Right kidney (tissue), 1 donor: Measurements from ENCODE around the gene HOXA3.

Source experiments
- DNase-seq: peaks from one replicate; pipeline ENCODE4 v3.0.0-alpha.2; 2016

Gene HOXA3

DNA sequence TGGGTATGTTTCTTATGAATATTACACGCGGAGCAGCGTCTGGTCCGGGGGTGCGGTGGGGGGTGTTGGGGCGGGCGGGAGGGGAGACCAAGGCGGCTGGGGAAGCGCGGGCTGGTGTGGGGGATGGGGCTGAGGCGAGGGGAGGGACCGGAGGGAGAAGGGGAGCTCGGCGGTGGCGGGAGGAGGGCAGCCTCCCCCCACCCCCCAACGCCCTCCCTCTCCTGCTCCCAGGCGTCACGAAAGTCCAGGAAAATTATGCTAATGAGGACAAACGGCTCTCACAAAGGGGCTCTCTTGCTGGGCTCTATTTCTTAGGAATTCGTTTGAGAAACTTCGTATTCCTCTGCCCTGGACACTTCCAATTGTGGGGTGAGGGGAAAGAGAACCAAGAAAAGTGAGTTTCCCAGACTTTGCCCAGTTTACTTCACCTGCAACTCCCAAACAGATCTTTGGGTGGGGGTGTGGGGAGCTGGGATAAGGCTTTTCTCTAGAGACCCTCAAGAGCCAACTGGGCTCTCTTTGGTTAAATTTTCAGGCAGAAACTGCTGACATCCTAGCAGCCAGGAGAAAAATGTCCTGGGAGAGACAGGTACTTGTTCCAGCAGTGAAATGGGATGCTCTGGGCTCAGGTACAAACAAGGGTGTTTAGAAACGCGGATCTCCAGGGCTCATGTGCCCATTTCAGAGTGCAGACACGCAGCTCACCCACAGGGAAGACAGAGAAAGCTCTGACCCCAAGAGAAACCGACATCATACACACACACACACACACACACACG, 38.2 kb downstream of the HOXA3 start:
- DNase-seq, result peak; percentile 59

DNA sequence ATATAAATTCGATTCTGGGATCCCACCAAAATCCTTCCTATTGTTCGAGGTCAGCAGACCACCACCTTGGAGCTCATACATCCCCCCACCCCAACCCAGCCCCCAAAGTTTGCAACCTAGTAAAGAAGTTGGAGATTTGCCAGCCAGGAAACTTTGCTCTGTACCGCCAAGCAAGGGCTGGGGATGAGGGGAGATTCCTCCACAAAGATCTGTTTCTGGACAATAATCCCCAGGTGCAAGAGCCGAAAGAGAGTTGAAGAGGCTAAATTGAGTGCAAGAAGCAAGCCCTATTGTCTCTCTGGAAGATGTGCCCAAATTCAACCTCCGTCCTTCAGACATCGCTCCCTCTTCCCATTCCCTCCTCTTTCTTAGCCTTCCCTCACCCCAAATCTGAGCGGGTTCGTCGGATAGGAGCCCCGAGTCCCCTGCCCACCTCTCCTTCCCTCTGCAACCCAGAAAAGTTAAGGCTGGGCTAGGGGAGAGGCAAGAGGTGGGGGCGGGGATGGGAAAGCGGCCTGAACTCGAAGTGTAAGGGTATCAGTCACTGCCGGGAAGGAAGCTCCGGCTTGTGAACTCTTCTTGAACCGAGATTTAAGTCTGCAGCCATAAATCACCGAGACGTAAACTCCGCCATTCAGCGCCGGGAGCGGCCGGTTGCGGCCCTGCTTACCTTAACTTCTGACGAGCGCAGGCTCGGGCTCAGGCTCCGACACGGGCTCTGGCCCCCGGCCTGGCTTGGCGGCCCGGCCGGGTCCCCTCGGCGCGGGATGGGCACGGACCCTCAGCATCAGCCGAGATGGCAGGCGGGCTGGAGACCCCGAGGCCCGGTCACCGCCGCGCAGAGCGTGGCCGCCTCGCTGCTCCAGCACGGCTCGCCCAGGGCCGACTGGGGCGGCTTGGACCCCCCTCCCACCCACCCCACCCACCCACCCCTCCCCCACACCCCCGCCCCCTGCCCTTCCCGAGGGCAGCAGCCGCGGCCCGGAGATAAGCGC, 39.1 kb downstream of the HOXA3 start:
- peak; percentile 93 for DNase-seq

DNA sequence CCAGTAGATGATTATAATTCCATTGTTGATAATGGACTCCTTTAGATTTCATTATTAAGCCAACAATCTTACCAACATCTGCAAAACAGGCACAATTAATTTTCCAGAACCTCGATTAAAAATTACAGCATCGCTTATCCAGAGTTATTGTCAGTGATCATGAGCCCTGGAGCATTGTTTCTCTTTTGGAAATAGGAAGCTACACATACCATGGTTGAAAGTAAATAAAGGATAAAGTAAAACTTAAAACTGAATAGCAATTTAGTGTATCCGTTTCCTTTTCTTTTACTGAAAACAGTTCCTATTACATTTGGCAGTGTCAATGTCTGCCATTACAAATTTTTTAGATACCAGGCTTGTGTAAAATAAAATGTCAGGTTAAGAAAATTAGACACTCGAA, 40.0 kb downstream of the HOXA3 start:
- DNase-seq, result no peak

DNA sequence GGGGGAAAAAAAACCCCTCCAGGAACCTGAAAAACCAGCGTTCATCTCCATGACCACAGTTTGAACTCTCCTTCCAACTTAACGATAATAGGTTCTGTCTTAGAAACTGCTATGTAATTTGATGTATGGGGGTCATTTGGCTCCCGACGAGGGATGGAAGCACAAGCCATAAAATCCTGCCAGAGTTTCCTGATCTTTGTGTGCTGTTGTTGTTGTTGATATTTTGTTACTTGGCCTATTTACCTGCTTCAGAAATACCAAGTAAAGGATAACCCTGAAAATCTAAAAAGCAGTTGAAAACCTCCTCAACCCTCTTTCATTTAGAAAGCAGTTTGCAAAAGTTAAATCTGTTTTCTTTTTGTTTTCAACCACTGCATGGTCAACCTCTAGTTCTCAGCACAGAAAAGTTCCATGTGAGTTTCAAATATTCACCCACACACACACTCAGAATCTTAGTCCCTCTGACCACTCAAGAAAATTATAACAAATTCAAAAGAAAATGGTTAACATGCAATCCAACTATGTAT, 40.6 kb downstream of the HOXA3 start:
- DNase-seq, result peak; percentile 60

DNA sequence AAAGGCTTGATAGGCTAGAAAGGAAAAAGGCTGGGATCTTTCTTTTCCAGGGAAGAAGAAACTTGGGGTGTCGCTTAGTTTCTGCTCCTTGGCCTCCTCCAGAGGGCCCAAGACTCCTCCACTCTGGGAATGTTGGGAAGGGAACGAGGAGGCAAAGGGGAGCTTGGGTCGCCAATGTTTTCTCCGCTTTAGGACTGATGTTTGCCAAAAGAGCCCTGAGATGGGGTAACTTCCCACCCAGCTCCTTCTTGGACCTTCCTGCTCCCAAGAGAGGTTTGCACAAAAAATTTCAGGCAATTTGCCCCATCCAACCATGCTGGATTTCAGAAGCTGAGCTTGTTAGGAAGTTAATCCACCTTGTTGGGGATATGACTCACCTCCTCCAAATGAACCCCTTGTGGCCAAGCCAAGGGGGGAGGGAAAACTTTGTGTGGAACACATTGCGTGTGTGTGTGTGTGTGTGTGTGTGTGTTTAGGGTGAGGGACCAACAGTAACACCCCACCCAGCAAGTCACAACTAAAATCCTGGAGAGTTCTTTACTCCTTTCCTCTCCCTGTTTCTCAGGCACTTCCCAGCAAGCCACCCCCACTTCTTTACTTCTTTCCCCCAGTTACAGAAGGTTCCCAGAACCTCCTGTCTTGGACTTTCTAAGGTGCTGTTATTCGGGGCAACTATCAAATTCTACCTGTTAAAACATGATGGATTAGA, 41.2 kb downstream of the HOXA3 start:
- peak; percentile 67 for DNase-seq

DNA sequence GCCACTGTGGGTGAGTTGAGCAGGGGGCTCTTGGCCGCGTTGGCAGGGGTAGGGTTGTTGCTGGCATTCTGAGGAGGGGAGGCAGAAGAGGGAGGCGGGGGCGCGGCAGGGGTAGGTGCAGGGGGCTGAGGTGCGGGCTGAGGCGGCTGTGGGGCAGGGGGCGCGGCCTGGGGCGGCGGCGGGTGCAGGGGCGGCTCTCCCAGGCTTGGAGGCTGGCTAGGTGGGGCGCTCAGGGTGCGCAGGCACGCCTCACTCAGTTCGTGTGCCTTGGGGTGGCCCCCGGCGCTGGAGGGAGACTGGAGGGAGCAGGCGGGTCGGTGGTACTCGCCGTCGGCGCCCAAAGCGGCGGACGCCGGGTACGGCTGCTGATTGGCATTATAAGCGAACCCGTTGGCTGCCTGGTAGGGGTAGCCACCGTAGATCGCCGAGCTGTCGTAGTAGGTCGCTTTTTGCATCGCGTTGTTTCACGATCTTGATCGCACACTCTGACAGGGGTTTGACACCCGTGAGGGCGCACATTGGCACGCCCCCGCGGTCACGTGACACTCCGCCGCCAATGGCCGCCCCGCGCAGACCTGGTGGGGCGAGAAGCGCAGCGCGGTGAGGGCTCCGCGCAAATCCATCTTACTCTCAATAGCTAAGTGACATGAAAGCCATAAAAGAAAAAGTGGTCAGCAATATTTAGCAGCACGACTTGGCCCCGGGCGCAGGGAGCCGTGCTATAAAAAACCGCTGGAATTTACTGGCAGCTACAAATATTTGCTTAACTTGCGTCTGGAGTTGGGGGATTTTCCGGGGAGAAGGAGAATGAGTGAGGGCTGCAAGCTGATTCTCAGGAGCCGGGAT, 42.0 kb downstream of the HOXA3 start:
- peak; percentile 91 for DNase-seq

DNA sequence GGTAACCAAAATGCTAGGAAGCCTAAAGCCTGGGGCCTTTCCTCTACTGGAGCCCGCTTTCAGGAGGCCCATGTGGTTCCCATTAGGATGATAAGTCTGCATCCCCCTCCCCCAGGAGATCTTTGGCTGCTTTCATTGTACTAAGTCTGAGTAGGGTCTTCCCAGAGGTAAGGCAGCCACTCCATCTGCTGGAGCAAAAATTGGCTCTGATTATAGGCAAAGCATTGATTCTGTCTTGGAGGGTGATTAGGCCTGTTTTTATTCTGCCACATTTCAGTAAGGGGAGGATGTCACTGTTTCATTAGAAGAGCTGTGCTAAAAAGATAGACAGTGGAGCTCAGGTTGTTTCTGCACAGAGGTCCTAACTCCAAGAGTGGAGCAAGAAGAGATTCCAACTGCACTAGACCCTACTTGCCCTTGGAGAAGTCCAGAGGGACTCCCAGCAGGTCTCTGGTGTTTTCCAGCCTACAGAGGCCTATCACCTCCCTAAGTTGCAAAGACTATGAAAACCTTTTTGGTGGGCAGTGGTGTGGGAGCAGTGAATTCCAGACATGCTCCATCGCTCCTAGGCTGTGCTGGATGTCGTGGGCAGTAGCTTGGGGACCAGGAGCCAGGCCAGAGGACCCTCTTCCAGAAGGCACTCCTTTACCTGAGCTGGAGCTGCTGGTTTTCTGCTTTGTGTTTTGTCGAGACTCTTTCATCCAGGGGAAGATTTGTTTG, 42.8 kb downstream of the HOXA3 start:
- no peak for DNase-seq

DNA sequence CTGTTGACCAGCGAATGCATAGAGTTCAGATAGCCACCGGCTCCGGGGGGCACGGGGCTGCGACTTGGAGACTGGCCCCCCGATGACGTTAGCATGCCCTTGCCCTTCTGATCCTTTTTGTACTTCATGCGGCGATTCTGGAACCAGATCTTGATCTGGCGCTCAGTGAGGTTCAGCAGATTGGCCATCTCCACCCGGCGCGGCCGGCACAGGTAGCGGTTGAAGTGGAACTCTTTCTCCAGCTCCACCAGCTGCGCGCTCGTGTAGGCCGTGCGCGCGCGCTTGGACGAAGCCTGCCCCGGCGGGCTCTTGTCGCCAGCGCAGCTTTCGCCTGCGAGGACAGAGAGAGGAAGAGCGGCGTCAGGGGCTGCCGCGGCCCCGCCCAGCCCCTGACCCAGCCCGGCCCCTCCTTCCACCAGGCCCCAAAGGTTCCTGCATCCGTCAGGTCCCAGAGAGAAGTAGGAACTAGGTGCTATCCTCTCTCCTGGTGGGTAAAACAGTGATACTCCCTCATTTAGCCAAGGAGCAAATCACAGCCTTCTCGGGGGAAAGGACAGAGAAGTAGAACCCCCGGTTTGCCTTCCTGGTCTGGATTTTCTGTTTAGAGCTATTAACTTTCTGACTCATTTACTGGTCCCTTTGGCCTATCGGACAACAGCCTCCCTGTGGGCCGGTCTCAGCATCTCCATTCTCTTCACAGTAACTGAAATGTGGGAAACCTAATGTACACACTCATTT, 43.8 kb downstream of the HOXA3 start:
- DNase-seq, result peak; percentile 80

DNA sequence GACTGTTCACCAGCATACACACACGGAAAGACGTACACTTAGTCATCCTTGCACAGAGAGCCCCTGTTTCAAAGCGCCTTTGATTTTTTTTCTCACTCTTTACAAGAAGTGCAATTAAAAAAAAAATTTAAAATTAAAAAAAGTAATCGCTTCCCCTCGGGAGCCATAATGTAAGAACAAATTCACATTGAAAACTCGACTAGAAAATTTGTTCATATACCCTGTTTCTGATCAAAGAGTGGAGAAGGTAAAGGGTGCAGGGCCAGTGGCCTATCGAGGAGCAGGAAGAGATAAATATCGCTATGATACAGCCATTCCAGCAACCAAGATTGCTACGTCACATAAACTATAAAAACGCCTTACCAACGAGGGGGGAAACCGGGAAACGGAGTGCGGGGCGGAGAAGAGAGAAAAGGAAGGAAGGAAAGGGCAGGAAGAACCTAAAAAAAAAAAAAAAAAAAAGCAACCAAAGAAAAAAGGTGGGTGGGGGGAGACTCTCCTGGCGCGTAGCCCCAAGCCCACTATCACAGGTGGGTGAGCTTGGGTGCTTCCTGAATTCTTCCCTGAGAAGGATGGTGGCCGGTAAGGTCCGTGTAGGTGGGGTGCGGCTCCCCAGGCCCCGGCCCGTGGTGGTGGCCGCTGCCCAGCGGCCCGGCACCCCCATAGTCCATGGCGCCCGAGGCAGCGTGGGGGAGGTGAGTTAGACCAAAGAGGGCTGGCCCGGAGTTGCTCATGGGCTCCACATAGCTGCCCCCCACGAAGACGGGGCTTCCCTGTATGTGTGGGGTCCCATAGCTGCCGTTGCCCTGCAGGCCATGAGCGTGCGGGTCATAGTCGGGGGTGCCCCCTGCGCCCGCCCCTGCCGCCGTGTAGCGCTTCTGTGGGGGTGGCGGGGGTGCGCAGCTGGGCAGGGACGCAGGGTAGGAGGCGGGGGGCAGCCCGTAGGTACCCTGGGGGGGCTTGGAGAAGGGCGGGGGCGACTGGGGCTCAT, 44.7 kb downstream of the HOXA3 start:
- peak; percentile 76 for DNase-seq

DNA sequence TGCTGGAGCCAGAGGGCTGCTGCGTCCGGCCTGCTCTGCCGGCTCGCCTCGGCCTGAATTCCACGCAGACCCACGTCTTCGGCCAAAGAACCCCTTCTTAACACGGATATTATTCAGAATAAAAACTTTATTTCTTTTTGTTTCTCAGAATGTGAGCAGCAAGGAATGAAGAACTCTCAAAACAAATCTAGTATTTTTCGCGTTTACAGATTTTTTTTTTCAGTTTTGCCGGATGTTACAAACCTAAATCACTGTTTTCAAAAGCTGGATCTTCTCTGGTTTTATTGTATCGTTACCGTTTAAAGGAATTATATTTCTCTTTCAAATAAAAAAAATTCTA, 45.5 kb downstream of the HOXA3 start:
- no peak for DNase-seq

DNA sequence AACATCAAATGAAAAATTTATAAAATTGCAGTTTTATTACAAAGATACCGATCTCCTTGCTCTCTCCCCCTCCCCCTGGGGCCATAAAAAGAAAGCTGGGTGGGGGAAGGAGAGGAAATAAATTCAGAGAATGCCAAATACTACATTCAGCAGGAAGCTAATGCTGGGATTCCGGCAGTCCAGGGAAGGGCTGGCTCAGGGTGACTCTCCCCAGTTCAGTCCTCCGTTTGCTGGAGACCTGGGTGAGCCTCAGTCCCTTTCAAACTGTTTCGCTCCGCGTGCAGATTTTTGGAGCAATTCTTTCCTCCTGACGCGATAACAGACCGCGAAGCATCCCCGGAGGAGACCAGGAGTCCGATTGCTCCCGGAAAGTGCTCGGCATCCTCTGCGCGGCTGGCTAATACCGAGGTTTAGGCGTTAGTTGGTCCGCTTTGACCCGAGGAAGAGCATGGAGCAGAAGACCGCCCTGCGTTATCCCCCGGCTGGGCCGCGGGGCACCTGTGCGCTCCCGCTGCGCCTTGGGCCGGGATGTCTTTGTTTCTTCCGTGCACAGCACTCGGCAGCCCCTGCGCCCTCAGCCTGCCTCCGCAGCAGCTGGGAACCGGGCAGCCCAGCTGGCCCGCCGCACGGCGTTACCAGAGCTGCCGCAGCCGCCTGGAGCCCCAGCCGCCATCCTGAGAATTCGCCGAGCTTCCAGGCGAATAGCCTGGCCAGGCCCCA, 46.0 kb downstream of the HOXA3 start:
- DNase-seq, result peak; percentile 88

DNA sequence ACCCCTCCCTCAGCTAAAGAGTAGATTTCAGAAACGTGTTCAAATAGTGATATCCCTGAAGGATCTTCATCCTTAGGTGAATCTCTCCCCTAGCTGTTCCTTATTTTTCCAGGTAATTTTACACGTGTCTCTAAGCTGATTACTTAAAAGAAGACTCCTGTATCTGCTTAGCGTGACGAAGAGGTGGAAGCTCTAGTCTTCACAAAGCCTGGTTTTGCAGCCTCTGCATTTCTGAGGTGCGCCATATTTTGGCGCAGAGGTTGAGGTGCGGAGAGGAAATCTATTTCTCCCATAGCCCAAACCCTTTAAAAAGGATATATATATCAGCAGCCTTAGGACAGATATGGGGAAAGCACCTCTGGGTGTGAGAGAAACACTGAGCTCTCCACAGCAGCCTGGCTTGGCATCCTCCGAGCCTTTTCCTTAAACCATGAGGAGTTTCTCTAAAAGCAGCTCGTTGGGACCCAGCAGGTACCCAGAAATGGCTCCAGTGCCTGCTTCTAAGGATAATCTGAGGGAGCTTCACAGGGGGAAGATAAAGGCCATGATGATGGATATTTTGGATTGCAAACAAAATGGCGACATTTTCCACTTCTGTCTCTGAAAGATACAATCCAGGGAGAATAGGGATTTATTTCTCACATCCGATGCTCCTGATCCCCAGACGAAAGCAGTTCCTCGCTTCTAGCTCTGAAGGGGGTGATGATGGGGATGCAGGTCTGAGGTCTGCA, 46.9 kb downstream of the HOXA3 start:
- peak; percentile 64 for DNase-seq

DNA sequence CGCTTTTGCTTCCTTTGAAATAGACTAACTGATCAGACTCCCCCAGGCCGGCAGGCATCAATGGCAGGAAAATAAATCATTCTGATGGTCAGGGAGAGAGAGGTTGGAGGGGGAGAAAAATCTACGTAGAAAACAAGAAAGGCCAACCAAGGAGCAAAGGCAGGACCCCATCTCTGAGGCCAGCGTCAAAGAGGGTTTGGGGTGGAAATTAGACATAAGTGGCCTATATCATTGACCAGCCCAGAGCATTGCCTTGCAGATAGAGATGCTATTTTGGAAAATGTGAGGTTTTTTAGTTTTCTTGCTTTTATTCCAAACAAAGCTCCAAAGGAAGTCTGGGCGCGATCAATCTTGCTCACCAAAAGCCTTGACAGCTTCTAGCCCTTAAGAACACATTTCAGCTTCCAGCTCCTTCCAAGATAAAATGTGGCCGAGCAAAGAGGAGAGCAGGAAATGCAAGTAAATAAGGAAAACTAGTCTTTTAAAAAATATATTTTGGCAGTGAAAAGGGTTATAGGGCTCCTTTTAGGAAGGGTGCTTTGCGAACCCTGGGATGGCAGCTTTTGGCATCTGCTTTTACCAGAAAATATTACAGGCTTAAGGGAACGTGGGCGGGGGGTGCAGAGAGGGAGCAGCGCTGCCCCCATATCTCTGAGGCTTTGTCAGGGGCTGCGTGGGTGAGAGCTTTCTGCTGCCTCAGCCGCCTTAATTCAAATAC, 47.9 kb downstream of the HOXA3 start:
- peak; percentile 81 for DNase-seq

DNA sequence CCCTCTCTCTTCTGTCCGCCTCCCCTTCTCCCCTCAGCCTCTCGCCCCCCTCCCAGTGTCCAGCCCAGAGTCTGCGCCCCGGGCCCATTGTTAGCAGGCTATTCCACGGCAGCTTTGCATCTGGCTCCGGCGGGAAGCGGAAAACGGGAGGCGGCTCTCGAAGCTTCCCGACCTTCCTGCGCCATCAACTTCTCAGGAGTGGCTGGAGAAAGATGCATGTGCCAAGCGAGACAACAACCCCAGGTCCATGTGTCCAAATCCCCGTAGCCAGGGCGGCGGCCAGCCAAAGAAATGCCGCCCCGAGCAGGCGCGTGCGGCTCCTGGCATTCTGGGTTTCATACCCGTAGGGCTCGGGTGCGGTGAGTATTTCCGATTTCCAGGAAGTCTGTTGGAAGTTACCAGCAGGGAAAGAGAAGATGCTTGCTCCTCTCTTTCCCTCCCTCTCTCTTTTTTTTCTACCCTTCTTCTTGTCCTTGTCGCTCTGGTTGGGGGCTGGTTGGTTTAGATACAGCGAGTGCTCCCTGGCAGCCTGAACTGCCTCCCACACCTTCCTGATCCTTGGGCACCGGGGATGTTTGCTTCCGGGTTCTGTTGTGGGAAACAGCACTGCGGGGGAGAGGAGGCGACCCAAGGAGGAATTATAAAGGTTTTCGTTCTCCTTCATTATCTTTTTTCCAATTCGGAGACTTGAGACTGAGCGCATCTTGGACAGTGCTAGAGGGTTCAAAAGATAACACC, 48.7 kb downstream of the HOXA3 start:
- peak; percentile 87 for DNase-seq

DNA sequence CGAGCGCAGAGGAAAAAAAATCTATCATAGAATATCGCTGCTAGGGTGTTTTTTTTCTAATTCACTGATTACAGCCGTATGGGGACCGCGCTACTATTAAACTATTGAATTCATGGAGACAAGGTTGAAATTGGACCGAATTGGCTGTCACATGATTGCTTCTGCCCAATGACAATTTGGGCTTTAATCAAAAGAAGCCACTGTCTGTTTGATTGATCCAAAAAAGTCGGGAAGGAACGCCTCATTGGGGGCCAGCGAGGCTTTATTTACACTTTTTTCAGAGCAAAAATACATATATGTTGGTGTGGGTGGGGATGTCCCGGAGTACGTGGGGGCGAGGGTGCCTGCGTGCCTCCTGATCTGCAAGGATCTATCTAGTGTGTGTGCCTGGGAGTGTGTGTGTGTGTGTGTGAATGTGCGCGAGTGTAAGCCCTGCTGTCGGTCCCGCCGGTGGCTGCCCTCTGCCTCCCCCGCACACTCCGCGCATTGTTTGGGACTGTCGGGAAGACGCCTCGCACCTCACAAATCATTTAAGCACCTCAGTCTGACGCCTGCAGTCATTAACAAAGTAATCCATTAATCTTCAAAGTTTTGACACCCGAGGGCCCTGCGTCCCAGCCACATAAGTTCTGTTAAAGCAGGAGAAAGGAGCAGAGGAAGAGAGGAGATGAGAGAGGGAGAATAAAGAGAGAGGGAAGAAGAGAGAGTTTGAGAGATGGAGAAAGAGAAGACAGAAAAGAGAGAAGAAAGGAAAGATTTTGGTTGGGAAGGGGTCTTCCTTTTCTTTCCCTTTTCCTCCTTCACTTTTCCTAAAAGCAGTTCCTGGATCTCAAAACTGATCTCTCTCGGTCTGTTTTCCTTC, 49.6 kb downstream of the HOXA3 start, which contains the start of gene HOXA2:
Gene HOXA2 (minus strand): TSS at position 103 of the 862 bp plus-strand sequence. CDS start 183 bp downstream, outside the sequence.
- DNase-seq, result peak; percentile 88
